Dedifferentiated amniotic fluid mesenchymal stem cell (primary cell): ENCODE measurements around the gene ATAD1.
"Not testable (repeated sequence)": the region's sequence is repeated elsewhere in the genome, so short reads cannot be mapped to it uniquely, and the experiment has no call there.

Experiments
- DNase-seq: peaks from one replicate; pipeline ENCODE4 v3.0.0-alpha.2; 2016; ENCODE audit errors: extremely low spot score

Gene ATAD1

DNA sequence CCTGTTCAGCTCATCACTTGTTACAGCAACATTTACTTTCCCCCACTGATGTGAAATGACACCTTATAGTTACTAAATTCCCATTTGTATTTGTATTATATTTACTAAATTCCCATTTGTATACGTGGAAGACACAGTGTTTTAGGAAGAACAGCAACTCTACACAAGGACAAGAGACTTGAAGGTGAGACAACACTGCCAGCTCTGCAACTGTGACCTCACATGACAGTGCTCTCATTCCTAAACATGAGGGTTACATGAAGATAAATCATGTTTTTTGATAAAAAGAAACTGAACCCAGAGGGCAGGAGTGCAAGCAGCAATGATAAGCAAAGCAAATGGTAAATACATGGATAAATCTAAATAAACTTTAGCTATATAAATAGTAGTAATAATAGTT, 60.3 kb downstream of the ATAD1 start:
- DNase-seq: no peak

DNA sequence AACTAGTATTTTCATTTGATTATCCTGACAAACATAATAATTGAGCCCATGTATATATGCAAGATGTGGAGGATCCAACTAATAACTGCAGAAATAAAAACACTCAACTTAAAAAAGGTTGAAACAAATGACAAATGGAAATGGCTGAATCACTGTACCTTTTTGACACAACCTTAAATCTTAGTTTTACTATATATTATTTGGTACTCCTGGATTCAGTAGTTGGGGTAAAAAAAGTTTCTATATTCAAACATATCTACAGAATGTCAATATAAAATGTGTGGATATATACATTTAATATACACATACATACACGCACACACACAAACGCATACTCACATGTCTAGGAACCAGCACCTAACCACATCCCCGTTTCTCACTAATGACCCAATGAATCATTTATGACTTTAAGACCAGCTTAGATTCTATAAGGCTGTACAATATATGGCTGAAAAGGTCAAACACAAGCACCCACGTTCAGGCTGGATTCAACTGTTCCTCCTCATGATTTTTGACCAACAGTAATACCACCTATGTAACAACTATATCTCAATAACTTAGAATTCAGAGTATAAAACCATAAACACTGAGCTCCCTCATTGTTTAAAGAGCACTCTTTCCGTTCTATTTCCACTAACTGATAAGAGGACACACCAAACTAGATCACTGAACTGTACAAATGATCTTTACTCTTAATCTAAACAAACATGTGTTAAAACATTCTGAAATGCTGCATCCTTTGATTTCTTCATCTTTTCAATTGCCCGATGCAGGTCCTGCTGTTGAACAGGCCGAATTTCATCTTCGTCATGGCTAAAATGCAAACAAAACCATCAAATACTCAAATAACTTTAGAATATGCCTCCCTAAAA, 63.8 kb downstream of the ATAD1 start:
- DNase-seq: no peak

DNA sequence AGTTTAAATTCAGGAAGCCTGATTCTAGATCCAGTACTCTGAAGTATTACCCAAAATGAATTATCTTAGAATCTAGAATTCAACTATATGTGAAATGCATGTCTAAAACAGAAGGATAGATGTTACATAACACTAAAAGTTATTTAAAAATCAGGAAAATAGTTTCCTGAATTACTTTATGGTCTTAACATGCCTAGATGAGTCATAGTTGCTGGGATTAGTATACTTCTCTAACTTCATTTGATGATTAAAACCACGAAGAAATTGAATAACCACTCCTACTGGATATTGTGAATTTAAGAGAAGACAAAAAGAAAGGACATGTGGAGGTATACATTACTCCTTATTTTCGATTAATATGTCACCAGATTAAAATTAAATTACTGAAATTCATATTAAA, 65.5 kb downstream of the ATAD1 start:
- peak; percentile 41 for DNase-seq

DNA sequence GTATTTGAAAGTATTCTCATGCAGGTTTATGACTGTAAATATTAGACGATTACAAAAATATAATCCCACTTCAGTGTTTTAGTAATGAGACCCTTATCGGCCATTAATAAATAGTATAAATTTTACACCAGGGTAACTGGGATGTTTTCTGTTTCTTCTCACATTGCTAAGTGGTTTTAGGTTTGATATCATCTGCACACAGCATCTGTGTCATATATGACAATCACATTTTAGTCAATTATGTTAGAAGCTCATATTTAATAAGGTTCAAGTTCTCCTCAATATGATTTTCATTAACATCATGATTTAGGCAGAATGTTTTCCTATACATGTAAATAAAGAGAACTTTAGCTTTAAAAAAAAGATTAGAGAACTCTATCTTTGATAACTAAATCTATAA, 66.8 kb downstream of the ATAD1 start:
- DNase-seq: no peak

DNA sequence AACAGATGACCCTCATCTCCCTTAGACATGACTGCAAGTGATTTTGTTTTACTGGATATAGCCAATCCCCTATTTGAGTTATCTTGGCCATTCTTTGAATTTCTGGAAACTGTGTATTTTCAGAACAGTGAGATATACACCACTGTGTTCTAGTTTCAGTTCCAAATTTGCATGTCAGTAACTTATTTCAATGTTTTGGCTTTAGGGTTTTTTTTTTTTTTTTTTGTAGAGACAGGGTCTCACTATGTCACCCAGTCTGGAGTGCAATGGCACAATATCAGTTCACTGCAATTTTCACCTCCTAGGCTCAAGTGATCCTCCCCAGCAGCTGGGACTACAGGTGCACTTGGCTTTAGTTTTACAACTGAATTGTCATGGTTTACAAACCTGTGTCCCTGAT, 67.2 kb downstream of the ATAD1 start:
- DNase-seq: no peak

DNA sequence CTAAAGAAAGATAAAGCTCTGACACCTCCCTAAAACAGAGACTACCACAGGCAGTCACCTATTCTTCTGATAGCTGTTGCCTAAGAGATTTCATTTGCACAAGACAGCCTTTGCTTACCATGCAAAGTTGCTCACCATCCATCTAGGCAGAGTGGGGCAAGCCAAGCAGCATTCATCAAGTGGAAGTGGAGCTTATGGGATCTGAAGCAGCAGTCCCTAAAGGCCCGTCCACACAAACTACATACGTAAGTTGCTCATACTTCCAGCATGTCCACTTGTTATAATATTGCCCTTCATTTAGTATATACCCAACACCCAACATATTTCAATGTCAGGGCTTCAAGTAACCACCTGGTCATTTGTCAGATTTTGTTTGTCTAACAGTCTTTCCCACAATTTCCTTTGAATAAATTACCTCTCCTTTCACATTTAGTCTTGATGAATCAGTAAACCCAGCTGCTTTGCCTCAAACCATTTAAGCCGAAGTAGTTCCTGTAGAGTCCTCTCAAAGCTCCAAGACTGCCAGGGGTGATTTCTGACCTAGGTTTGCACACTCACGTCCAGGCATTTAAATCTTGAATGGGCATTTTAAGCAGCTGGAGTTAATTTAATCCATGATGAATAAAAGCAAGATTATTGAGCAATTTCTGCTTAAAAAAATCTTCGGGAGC, 67.9 kb downstream of the ATAD1 start:
- DNase-seq: peak; percentile 58

DNA sequence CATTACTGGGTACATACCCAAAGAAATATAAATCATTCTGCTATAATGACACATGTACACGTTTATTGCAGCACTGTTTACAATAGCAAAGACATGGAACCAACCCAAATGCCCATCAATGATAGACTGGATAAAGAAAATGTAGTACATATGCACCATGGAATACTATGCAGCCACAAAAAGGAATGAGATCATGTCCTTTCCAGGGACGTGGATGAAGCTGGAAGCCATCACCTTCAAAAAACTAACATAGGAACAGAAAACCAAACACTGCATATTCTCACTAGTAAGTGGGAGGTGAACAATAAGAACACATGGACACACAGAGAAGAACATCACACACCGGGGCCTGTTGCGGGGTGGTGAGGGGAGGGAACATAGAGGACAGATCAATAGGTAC, 69.8 kb downstream of the ATAD1 start:
- not testable (repeated sequence) for DNase-seq

DNA sequence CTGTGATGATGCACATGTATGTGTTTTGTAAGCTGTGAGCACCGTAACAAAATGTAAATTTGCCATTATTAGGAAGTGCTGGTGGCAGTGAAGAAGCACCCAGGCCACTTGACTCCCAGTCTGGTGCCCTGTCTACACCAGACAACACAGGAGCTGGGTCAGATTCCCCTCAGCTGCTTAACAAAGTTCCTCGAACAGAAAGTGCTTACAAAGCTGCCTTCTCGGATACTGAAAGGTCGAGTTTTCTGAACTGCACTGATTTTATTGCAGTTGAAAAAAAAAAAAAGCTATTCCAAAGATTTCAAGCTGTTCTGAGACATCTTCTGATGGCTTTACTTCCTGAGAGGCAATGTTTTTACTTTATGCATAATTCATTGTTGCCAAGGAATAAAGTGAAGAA, 71.1 kb downstream of the ATAD1 start:
- no peak for DNase-seq

DNA sequence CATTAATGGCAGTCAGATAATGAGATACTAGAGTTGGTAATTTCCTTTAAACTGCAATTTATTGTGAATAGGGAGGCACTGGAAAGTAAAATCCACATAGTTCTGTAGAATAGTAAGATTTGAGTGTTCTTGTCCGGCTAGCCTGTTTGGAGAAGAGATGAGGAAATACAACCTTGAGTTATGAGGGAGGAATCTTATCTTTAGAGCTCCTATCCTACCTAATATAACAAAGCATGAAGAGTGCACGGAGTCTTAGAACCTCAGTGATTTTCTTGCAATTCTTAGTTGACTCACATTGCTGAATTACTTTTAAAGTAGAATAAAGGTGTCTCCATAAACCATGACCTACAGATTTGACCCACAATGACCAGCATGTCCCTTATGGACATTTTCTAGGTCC, 73.4 kb downstream of the ATAD1 start:
- DNase-seq: no peak

DNA sequence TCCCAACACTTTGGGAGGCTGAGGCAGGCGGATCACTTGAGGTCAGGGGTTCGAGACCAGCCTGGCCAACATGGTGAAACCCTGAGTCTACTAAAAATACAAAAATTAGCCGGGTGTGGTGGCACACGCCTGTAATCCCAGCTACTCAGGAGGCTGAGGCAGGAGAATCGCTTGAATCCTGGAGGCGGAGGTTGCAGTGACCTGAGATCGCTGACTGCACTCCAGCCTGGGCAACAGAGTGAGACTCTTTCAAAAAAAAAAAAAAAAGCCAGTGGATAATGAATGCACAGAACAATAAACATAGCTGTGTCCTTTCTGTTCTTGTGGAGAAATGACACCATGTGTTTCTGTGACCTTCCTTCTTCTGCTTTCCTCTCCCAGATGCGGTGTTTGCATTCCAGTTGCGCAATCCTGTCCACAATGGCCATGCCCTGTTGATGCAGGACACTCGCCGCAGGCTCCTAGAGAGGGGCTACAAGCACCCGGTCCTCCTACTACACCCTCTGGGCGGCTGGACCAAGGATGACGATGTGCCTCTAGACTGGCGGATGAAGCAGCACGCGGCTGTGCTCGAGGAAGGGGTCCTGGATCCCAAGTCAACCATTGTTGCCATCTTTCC, 74.9 kb downstream of the ATAD1 start:
- not testable (repeated sequence) for DNase-seq

DNA sequence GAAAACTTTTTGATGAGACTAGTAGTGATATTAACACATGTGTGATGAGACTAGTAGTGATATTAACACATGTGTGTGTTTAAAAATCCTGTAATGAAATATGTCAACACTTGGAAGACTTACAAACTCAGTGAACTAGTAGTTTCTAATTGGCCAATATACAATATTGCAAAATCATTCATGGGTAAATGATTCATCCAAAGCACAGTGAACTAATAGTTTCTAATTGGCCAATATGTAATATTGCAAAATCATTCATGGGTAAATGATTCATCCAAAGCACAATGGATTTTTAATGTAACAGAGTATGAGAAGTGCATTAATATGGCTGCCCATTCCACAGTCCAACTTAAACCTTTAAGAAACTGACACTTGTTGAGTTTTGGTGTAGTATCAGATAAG, 77.8 kb downstream of the ATAD1 start:
- DNase-seq: peak; percentile 23

DNA sequence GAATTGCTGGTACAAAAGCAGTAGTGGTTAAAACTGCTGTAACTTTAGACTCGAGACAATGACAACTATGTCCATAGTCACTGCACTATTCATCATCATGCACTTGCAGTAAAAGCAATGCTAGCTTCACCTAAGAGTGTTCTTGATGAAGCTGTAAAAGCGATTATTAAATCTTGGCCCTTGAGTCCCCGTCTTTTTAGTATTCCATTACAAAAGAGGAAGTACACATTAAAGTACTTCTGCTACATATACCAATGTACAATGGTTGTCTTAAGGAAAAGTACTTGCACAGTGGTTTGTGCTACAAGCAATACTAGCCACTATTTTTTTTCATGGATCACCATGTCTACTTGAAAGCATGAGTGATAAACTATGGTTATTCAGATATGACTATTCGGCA, 78.3 kb downstream of the ATAD1 start:
- DNase-seq: no peak

DNA sequence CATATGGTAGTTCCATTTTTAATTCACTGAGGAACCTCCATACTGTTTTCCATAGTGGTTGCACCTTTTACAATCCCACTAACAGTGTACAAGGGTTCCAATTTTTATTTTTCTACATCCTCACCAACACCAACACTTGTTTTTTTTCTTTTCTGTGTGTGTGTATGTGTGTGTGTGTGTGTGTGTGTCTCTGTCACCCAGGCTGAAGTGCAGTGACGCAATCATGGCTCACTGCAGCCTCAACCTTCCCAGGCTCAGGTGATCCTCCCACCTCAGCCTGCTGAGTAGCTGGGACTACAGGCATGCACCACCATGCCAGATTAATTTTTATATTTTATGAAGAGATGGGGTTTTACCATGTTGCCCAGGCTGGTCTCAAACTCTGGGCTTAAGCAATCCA, 79.8 kb downstream of the ATAD1 start:
- DNase-seq: not testable (repeated sequence)

DNA sequence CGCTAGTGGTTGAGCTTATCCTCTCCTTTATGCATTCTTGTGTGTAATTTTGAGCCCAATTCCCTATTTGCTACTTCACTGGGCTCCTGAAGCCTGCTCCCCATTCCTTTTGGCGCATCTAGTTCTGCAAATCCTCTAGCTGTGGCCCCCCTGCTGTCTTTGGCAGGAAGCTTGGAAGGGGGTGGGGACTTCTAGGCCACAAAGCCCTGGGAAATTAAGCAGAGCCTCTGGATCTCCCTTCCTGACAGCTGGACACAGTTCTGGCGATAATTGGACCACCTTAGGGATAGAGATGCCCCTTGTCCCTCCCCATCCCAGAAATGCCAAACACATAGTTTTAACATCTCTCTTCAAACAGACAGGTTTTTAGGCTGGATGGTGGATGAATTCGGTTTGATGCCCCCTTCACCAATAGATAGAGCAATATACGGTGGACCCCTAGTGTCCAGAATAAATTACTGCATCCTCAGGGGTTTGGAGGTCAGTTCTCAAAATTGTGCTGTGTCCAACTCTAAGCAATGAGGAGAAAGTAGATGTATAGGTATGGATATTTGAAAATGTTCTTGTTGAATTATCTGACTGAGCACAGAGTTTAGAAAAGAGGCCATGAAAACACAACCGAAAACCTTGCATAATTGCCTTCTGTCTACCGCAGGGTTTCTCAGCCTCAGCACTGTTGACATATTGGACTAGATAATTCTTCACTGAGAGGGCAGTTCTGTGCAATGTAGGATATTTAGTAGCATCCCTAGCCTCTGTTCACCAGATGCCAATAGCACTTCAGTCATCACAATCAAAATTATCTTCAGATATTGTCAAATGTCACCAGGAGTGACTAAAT, 82.8 kb downstream of the ATAD1 start:
- peak; percentile 39 for DNase-seq

DNA sequence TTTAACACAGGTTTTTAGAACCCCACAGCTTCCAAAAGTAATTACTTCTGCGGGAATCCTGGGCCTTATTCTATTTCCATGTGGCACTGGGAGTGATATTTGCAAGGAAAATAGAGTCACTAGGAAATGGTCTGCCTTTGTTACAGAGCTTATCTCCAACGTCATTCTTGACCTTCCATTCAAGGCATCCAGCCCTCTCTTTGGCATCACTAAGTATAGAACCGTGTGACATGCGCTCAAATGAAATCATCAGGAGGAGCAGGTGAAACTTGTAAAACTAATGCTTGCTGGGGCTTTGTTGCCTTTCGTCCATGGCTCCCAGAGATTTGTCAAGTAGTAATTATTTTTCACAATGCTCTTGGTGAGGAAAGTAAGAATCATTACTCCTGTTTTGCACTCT, 84.9 kb downstream of the ATAD1 start:
- no peak for DNase-seq

DNA sequence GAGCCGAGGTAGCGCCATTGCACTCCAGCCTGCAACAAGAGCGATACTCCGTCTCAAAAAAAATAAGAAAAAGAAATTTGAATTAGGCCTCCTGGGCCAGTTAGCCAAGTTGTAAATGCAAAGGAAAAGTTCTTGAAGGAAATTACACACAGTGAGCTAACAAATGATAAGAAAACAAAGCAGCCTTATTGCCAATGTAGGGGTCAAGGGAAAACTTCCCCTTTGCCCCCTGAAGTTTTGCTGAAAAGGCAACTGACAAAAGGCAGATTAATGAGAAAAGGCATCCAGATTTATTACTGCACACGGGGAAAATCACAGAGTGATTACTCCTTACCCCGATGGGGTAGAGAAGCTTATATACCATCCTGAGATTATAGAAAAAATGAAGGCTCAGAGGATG, 88.1 kb downstream of the ATAD1 start:
- DNase-seq: no peak

DNA sequence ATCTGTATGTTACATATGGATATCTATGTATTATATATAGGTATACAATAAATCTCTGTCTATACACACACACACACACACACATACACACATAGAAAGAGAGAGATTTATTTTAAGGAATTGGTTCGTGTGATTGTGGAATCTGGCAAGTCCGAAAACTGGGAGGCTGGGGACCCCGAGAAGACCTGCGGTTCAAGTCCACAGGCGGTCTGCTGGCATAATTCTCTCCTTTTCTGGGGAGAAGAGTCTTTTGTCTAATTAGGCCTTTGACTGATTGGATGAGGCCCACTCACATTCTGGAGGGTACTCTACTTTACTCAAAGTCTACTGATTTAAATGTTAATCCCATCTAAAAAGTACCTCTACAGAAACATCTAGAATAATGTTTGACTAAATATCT, 93.2 kb downstream of the ATAD1 start:
- DNase-seq: no peak

DNA sequence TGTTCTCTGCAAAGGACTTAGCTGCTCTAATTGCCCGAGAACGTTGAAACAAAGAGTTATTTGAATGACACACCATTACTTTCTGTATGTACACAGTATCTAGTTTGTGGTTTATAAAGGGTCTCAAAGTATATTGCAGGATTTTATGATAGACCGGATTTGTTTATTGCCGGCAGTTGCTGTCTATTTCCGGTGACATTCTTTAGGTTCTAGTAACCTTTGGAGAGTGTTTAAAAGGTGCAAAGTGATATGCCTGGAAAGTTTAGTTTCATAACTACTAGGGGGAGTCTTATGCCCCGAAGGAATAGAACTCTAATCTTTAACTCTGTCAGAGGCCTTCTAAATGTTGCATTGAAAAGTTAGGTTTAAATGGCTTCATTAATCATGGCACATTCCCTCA, 94.5 kb downstream of the ATAD1 start:
- no peak for DNase-seq

DNA sequence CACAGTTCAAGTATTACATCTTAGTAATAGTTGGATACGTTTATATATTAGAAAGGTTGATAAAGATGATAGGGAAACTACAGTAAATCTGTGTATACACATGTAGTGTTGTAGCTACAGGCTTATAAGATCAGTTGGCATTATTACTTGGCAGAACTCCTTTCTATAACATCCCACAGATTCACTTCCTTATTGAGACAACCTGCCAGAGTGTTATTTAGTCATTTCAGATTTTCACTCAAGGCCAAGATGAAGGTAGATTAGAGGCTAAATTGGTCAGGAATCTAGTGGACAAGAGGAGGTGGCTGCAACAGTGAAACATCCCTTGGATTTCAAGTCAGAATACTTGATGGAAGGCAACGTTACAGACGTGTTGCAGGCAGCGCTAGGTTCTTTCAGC, 95.3 kb downstream of the ATAD1 start:
- DNase-seq: no peak

DNA sequence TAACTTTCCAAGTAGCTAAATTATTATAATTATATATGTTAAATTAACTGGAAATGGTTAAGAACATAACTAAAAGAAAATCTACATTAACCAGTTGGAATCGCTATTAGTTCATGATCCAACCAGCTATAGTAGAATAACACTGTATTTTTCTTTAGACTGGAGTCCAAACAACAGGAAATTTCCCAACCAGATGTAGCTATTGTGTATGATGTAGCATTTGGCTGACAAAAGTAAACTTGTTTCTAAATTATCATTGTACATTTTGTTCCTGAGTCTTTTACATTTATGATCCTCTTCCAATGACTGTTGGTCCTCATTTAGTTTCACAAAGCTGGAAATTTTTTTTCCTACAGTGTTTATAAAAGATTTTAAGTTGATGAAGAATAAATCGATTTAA, 96.2 kb downstream of the ATAD1 start:
- DNase-seq: no peak

DNA sequence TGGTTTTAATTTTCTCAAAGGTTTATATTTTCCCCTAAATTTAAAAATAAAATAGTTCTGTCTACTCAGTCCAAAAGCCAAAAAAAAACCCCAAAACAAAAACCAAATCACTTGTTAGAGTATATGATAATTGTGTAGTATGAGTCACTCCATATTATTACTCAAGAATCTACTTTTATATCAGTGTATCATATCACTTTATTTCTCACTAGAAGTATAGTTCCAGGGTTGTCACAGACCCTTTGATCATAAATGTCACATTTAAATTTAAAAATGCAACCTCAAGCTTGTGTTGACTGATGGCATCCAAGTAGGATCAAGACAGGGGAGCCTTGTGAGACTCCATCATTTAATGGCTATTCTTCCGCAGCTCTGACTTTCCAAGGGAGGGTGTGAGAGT, 97.4 kb downstream of the ATAD1 start:
- DNase-seq: no peak

DNA sequence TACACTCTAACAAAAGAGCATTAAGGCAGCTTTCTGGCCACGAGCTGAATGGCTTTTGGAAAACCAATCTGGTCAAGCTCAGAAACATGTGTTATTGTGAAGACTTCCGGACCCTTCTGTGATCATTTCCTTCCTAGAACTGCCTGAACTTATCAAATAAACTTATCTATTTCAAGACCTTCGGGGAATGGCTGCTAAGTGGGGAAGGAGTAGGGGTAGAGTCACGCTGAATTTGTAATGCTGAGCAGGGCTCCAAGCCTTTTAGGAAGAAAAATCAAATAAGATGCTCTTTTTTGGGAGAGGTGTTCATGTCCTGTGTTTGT, 101.7 kb downstream of the ATAD1 start:
- no peak for DNase-seq
